ENCODE data around the gene TRPM1.

DNA sequence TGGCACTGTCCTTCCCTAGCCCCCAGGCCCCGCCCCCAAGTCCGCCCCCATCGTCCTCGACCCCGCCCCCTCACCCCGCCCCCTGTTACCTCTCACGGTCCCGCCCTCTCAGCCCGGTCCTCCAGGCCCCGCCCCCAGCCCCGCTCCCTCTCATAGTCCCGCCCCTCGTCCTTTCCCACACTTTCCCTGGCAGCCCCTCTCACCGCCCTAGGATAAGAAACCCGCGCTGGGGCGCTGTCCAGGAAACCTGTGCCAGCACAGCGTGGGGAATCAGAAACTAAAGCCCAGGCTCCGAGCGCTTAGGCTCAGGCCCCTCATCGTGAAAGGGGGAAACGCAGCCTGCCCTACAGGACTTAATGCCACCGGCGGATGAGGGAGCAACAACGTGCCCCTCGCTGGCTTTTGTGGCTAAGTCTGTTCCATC lies 20.9 kb downstream of the TRPM1 start:
- TF ChIP-seq POLR2A (IDR thresholded peaks at IDR 0.05) (no peak), CTCF (IDR thresholded peaks at IDR 0.05 in 4 of 5, conservative IDR thresholded peaks at IDR 0.05 in 1 of 5) (no peak)

Data from gastrocnemius medialis (tissue), 4 donors.